HG02852 (cell line): ENCODE measurements around the gene ZNF621.
A peak's percentile ranks its signal among the peaks of the same experiment; 100 is the strongest.
"Not testable (repeated sequence)": the region's sequence is repeated elsewhere in the genome, so short reads cannot be mapped to it uniquely, and the experiment has no call there.

ENCODE experiments used
- ATAC-seq: cut with Tn5 transposase; IDR thresholded peaks from one replicate; pipeline ENCODE4 v1.9.1; 2021; ENCODE audit warnings: mild to moderate bottlenecking, moderate library complexity; ENCODE audit not compliant: unreplicated experiment

The ZNF621 gene

GRCh38 chr3:40532252-40532651 lies 7.5 kb downstream of the ZNF621 start:
- ATAC-seq, result no peak

- no peak for ATAC-seq
Measured at GRCh38 chr3:40534283-40534682, 9.5 kb downstream of the ZNF621 start.

- no peak for ATAC-seq
Measured at GRCh38 chr3:40546816-40547215, 22.1 kb downstream of the ZNF621 start.

GRCh38 chr3:40550167-40550566 lies 25.4 kb downstream of the ZNF621 start:
- no peak for ATAC-seq

GRCh38 chr3:40557575-40558161 lies 32.9 kb downstream of the ZNF621 start:
- ATAC-seq, result peak; percentile 70

GRCh38 chr3:40562482-40562881 lies 37.7 kb downstream of the ZNF621 start:
- not testable (repeated sequence) for ATAC-seq

- ATAC-seq, result not testable (repeated sequence)
Measured at GRCh38 chr3:40565629-40566028, 40.9 kb downstream of the ZNF621 start.

- peak; percentile 74 for ATAC-seq
Measured at GRCh38 chr3:40566694-40567093, 41.9 kb downstream of the ZNF621 start.

- no peak for ATAC-seq
Measured at GRCh38 chr3:40572588-40572987, 47.8 kb downstream of the ZNF621 start.

GRCh38 chr3:40574050-40574449 lies 49.3 kb downstream of the ZNF621 start:
- ATAC-seq, result no peak

GRCh38 chr3:40574661-40575060 lies 49.9 kb downstream of the ZNF621 start:
- no peak for ATAC-seq

- no peak for ATAC-seq
Measured at GRCh38 chr3:40576396-40576795, 51.6 kb downstream of the ZNF621 start.

GRCh38 chr3:40580494-40581091 lies 55.8 kb downstream of the ZNF621 start:
- peak; percentile 59 for ATAC-seq

GRCh38 chr3:40581166-40581565 lies 56.4 kb downstream of the ZNF621 start:
- no peak for ATAC-seq

- ATAC-seq, result no peak
Measured at GRCh38 chr3:40582401-40583027, 57.8 kb downstream of the ZNF621 start.

- no peak for ATAC-seq
Measured at GRCh38 chr3:40583691-40584090, 58.9 kb downstream of the ZNF621 start.

- no peak for ATAC-seq
Measured at GRCh38 chr3:40584625-40585189, 59.9 kb downstream of the ZNF621 start.

GRCh38 chr3:40585381-40586016 lies 60.7 kb downstream of the ZNF621 start:
- ATAC-seq, result peak; percentile 82

- no peak for ATAC-seq
Measured at GRCh38 chr3:40586901-40587300, 62.1 kb downstream of the ZNF621 start.

- no peak for ATAC-seq
Measured at GRCh38 chr3:40588406-40588805, 63.6 kb downstream of the ZNF621 start.
